GM12878 (cell line): ENCODE data around the gene CLNK. TPM values are rescaled to one million over a fixed set of nuclear protein-coding genes. Genes with fewer than 3 reads are reported as not detected.

Experiments
- ATF7 ChIP-seq: fragments of 450-650 bp; IDR thresholded peaks from 2 replicates; pipeline ENCODE4 v1.6.1; 2016; ENCODE audit warnings: low read depth, mild to moderate bottlenecking
- BHLHE40 ChIP-seq, 2 experiments: fragments of 450-650 bp in 1 of 2; IDR thresholded peaks; 2 replicates each; pipeline ENCODE4 v1.6.1; 2011 to 2017; ENCODE audit warnings: low read depth in 2 of 2, borderline replicate concordance in 1 of 2, improper control_type of control experiment in 1 of 2, low read length in 1 of 2, mild to moderate bottlenecking in 1 of 2
- CHD4 ChIP-seq: fragments of 200-600 bp; sonication (generic); IDR thresholded peaks from 2 replicates; pipeline ENCODE4 v1.6.1; 2016; ENCODE audit warnings: mild to moderate bottlenecking
- EED ChIP-seq: sonication (generic); IDR thresholded peaks from 2 replicates; pipeline ENCODE4 v1.6.1; 2016; ENCODE audit warnings: antibody characterized with exemption, low read depth
- ETV6 ChIP-seq, 2 experiments: fragments of 450-650 bp in 1 of 2; IDR thresholded peaks in 1 of 2; conservative IDR thresholded peaks in 1 of 2; 2 replicates each; pipeline ENCODE4 v1.6.1; 2014; ENCODE audit warnings: antibody characterized with exemption in 1 of 2, borderline replicate concordance in 1 of 2, low read depth in 1 of 2, mild to moderate bottlenecking in 1 of 2, moderate library complexity in 1 of 2
- FOXM1 ChIP-seq: IDR thresholded peaks from 2 replicates; pipeline ENCODE4 v1.6.1; 2012; ENCODE audit warnings: low read depth, mild to moderate bottlenecking, inconsistent platforms, low read length, moderate library complexity
- GABPA ChIP-seq: IDR thresholded peaks from 2 replicates; pipeline ENCODE4 v1.6.1; 2014; ENCODE audit warnings: antibody characterized with exemption, low read depth, mild to moderate bottlenecking, inconsistent platforms
- IKZF2 ChIP-seq, 2 experiments: fragments of 450-650 bp; IDR thresholded peaks; 2 replicates each; pipeline ENCODE4 v1.6.1; 2017; ENCODE audit warnings: mild to moderate bottlenecking in 2 of 2, moderate library complexity in 2 of 2
- IRF4 ChIP-seq: IDR thresholded peaks from 2 replicates; pipeline ENCODE4 v1.6.1; 2011; ENCODE audit warnings: low read depth, low read length
- KAT2A ChIP-seq: conservative IDR thresholded peaks from 2 replicates; pipeline ENCODE4 v1.6.1; 2011; ENCODE audit warnings: low read depth, low read length; ENCODE audit not compliant: control insufficient read depth
- MAX ChIP-seq: IDR thresholded peaks from 2 replicates; pipeline ENCODE4 v1.6.1; 2012; ENCODE audit warnings: low read depth, low read length, improper control_type of control experiment
- MTA2 ChIP-seq: fragments of 450-650 bp; IDR thresholded peaks from 2 replicates; pipeline ENCODE4 v1.6.1; 2016; ENCODE audit warnings: low read depth, mild to moderate bottlenecking, moderate library complexity
- PKNOX1 ChIP-seq: fragments of 450-650 bp; IDR thresholded peaks from 2 replicates; pipeline ENCODE4 v1.6.1; 2016; ENCODE audit warnings: mild to moderate bottlenecking
- POLR2AphosphoS2 ChIP-seq: IDR thresholded peaks from 2 replicates; pipeline ENCODE4 v1.6.1; 2011; ENCODE audit warnings: low read depth, mild to moderate bottlenecking, low read length, improper control_type of control experiment, moderate library complexity
- POU2F2 ChIP-seq: IDR thresholded peaks from 3 replicates; pipeline ENCODE4 v1.6.1; 2011; ENCODE audit warnings: low read depth, mild to moderate bottlenecking, low read length, borderline replicate concordance
- RCOR1 ChIP-seq: conservative IDR thresholded peaks from 2 replicates; pipeline ENCODE4 v1.6.1; 2012; ENCODE audit warnings: low read depth, low read length, improper control_type of control experiment
- RELB ChIP-seq: fragments of 450-650 bp; IDR thresholded peaks from 2 replicates; pipeline ENCODE4 v1.6.1; 2017; ENCODE audit warnings: low read depth, mild to moderate bottlenecking, moderate library complexity
- TAF1 ChIP-seq: IDR thresholded peaks from 2 replicates; pipeline ENCODE4 v1.6.1; 2011; ENCODE audit warnings: mild to moderate bottlenecking, low read depth, low read length, borderline replicate concordance
- TBL1XR1 ChIP-seq: IDR thresholded peaks from 2 replicates; pipeline ENCODE4 v1.6.1; 2012; ENCODE audit warnings: low read depth, low read length, improper control_type of control experiment
- USF1 ChIP-seq: IDR thresholded peaks from 2 replicates; pipeline ENCODE4 v1.6.1; 2011; ENCODE audit warnings: borderline replicate concordance, low read depth, mild to moderate bottlenecking, moderate library complexity, mixed read lengths, low read length; ENCODE audit not compliant: insufficient read depth; ENCODE audit errors: extremely low read length
- polyA plus RNA-seq, 11 experiments: library from polyadenylated mRNA; depleted of rRNA in 4 of 11; unstranded in 6 of 11; stranded (reverse) in 5 of 11; fragments of >200 nt; fragmentation: Nextera tagmentation in 4 of 11; fragmentation: Illumina TruSeq in 1 of 11; extraction: Ambion mirVana in 4 of 11; extraction: Trizol in 1 of 11; gene quantifications; 1 replicate in 1 of 11; 2 replicates in 10 of 11; pipeline versions ENCODE4 v1.2.1 to v1.2.3, GENCODE V29; 2011 to 2016; ENCODE audit warnings: inconsistent platforms in 2 of 11, missing spikeins in 2 of 11, low read depth in 1 of 11
- total RNA-seq, 4 experiments: library from RNA; depleted of rRNA in 3 of 4; stranded (reverse); fragments of >200 nt in 3 of 4; fragmentation: Illumina TruSeq in 1 of 4; extraction: Trizol in 1 of 4; gene quantifications; 2 replicates each; pipeline versions ENCODE4 v1.2.1 to v1.2.3, GENCODE V29; 2013 to 2021

The CLNK gene
- total and polyA plus RNA-seq, 10 of the 15 experiments (the other 5 are each of a cell fraction or from before 2014, with no cell fraction given), result 2.1 to 14.3 (median 2.7) TPM

- peak; percentile 75; the same call in 1 of the 2 replicates for TF ChIP-seq RELB
- TF ChIP-seq FOXM1, result peak; percentile 39; the same call in 1 of the 2 replicates
- peak; percentile 18 to 29; a peak in 2 of 4 replicates for TF ChIP-seq BHLHE40 (IDR thresholded peaks at IDR 0.05; ENCODE audit: borderline replicate concordance in 1 of 2, low read depth in 2 of 2, low read length in 1 of 2)
- no peak for TF ChIP-seq USF1
- peak; percentile 82 for TF ChIP-seq PKNOX1
- TF ChIP-seq CHD4, result no peak
- TF ChIP-seq EED, result peak; percentile 82
- TF ChIP-seq MTA2, result peak; percentile 83
- TF ChIP-seq MAX, result no peak
- no peak for TF ChIP-seq KAT2A
- no peak for TF ChIP-seq GABPA
- peak; percentile 69 to 72; a peak in 3 of 4 replicates for TF ChIP-seq IKZF2 (IDR thresholded peaks at IDR 0.05)
- peak; percentile 18; the same call in 1 of the 2 replicates for TF ChIP-seq TAF1
- TF ChIP-seq POLR2AphosphoS2, result no peak
- TF ChIP-seq IRF4, result 0 out of 2 replicates have a peak, but pooled peaks have one; percentile 44
- no peak for TF ChIP-seq RCOR1
- TF ChIP-seq ETV6 (conservative IDR thresholded peaks at IDR 0.05 in 1 of 2, IDR thresholded peaks at IDR 0.05 in 1 of 2; ENCODE audit: borderline replicate concordance in 1 of 2, low read depth in 1 of 2), result peak in 1 of 2 experiments; percentile 34; a peak in 1 of 4 replicates
- TF ChIP-seq TBL1XR1, result no peak
- peak; percentile 50; the same call in 1 of the 2 replicates for TF ChIP-seq ATF7
- TF ChIP-seq POU2F2, result peak; percentile 94; the same call in 2 of the 3 replicates
Measured at GRCh38 chr4:10673817-10674369, 10.7 kb downstream of the CLNK start (continued).
